Measurements from ENCODE around the gene SLC10A7.

The SLC10A7 gene

GRCh38 chr4:146271466-146271865 is 250.3 kb downstream of the SLC10A7 start:
- no peak for ATAC-seq

DNA sequence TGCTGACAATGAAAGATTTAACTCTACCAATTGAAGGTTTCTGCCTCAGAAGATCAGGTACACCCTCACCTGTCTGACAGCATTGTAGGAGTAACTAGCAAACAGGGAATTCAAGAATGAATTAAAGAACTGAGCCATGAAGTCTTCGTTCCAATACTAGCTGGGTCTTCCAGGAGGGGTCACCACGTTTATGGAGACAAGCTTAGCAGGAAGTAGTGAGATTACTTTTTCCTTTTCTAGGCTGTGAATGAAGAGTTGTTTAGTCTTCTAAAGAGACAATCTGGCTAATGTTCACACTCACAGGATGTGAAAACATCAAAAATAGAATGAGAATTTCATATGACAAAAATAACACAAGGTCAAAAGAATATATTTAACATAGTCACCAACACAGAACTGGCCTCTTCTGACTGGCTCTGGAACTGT is 252.5 kb downstream of the SLC10A7 start:
- no peak for ATAC-seq

More at GRCh38 chr4:146271466-146271865, 250.3 kb downstream of the SLC10A7 start:
- TF ChIP-seq ZNF8 (CRISPR knock-in tag; IDR thresholded peaks at IDR 0.05) (no peak), RARB (CRISPR knock-in tag; IDR thresholded peaks at IDR 0.05) (no peak)

DNA sequence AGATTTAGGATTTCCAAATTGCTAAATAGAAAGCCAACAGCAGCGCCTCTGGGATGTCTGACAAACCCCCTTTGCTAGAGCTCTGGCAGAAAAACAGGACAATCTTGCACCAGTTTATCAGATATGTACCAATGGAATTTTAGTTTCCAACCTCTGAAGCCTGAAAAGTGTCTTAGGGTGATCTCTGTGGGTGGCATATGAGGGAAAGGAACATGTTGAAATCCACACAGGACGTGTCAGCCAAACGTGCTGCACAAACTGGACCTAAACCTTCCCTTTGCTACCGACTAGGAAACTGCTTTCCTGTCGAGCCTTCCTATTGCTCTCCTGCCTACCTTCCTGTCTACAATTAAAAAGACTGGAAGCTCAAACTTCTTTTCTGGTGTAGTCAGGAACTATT is 253.9 kb downstream of the SLC10A7 start:
- no peak for ATAC-seq
- TF ChIP-seq SNAI2 (CRISPR knock-in tag; IDR thresholded peaks at IDR 0.05): no peak
- TF ChIP-seq ARNTL (CRISPR knock-in tag; IDR thresholded peaks at IDR 0.05; ENCODE audit: borderline replicate concordance, low read depth): no peak
- no peak for TF ChIP-seq ISL1 (CRISPR knock-in tag; IDR thresholded peaks at IDR 0.05)
- no peak for TF ChIP-seq ZFP30 (CRISPR knock-in tag; IDR thresholded peaks at IDR 0.05)
- no peak for TF ChIP-seq OSR1 (CRISPR knock-in tag; IDR thresholded peaks at IDR 0.05)
- TF ChIP-seq ZNF8 (CRISPR knock-in tag; IDR thresholded peaks at IDR 0.05): no peak
- no peak for TF ChIP-seq TSHZ2 (CRISPR knock-in tag; IDR thresholded peaks at IDR 0.05)
- TF ChIP-seq BACH2 (CRISPR knock-in tag; IDR thresholded peaks at IDR 0.05; ENCODE audit: borderline replicate concordance): no peak
- no peak for TF ChIP-seq ESRRG (CRISPR knock-in tag; IDR thresholded peaks at IDR 0.05)

More for the DNA sequence above, 252.5 kb downstream of the SLC10A7 start:
- TF ChIP-seq ZFP30 (CRISPR knock-in tag; IDR thresholded peaks at IDR 0.05) (no peak), ARNTL (CRISPR knock-in tag; IDR thresholded peaks at IDR 0.05; ENCODE audit: borderline replicate concordance, low read depth) (no peak)
- TF ChIP-seq, protein P1, sequence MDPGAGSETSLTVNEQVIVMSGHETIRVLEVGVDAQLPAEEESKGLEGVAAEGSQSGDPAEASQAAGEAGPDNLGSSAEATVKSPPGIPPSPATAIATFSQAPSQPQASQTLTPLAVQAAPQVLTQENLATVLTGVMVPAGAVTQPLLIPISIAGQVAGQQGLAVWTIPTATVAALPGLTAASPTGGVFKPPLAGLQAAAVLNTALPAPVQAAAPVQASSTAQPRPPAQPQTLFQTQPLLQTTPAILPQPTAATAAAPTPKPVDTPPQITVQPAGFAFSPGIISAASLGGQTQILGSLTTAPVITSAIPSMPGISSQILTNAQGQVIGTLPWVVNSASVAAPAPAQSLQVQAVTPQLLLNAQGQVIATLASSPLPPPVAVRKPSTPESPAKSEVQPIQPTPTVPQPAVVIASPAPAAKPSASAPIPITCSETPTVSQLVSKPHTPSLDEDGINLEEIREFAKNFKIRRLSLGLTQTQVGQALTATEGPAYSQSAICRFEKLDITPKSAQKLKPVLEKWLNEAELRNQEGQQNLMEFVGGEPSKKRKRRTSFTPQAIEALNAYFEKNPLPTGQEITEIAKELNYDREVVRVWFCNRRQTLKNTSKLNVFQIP (CRISPR knock-in tag; IDR thresholded peaks at IDR 0.05; ENCODE audit: borderline replicate concordance, low read depth): no peak

DNA sequence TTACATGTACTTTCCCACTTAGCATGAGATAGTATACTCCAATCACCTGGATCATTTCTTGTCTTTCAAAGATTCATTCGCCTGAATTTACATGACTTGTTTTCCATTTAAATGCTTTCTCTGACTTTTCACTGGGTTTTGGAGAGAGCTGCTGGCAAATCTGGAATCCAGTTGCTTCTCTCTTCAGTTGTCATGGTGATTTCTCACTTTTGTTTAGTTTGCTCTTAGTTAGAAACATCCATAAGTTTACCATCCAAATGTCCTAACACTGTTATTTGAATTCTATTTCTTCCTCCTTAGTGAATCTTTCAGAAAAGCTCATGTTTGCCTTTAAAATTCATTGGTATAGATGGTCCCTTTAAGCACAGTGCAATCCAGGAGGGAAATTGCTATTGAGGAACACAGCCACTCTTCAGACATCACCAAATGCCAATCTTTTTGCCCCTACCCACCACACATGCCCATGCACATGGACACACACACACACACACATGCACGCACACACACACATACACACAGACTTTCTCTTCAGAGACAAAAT is 255.7 kb downstream of the SLC10A7 start:
- no peak for TF ChIP-seq CSRNP3 (CRISPR knock-in tag; IDR thresholded peaks at IDR 0.05)
- TF ChIP-seq ESRRG (CRISPR knock-in tag; IDR thresholded peaks at IDR 0.05): no peak
- TF ChIP-seq ZNF565 (CRISPR knock-in tag; conservative IDR thresholded peaks at IDR 0.05; ENCODE audit: low read depth): no peak
- no peak for TF ChIP-seq OSR1 (CRISPR knock-in tag; IDR thresholded peaks at IDR 0.05)
- no peak for TF ChIP-seq TSHZ2 (CRISPR knock-in tag; IDR thresholded peaks at IDR 0.05)
- TF ChIP-seq TOX (CRISPR knock-in tag; IDR thresholded peaks at IDR 0.05; ENCODE audit: borderline replicate concordance): no peak
- TF ChIP-seq PATZ1 (CRISPR knock-in tag; IDR thresholded peaks at IDR 0.05; ENCODE audit: borderline replicate concordance): no peak
- no peak for TF ChIP-seq SNAI2 (CRISPR knock-in tag; IDR thresholded peaks at IDR 0.05)
- TF ChIP-seq ZNF70 (CRISPR knock-in tag; IDR thresholded peaks at IDR 0.05): no peak
- no peak for TF ChIP-seq ARNTL (CRISPR knock-in tag; IDR thresholded peaks at IDR 0.05; ENCODE audit: borderline replicate concordance, low read depth)
- ATAC-seq: no peak
